RWPE1 (cell line): ENCODE results near the gene RPL3.

Experiments used
- CTCF ChIA-PET: fragments of 350-600 bp; sonication (Branson Sonifier 250); formaldehyde crosslinking; extraction: SDS; loops from one replicate; lab custom pipeline; 2021; lab: Yijun Ruan, JAX
- POLR2A ChIA-PET: fragments of 400-600 bp; formaldehyde crosslinking; extraction: SDS; loops from one replicate; lab custom pipeline; 2020; ENCODE audit warnings: antibody characterized with exemption; ENCODE audit not compliant: low non-redundant PET; lab: Yijun Ruan, JAX
- DNase-seq: peaks from one replicate; pipeline ENCODE4 v3.0.0; 2012; ENCODE audit warnings: low spot score
- H3K27ac ChIP-seq: fragments of 450-650 bp; 2 replicates; pipeline ENCODE4 v1.5.1; 2017
- CTCF ChIP-seq: fragments of 450-650 bp; conservative IDR thresholded peaks from 2 replicates; pipeline ENCODE4 v1.5.1; 2017; ENCODE audit warnings: low read depth, mild to moderate bottlenecking

Gene RPL3

GRCh38 chr22:39273950-39274887 is 45.2 kb downstream of the RPL3 start:
- POLR2A ChIA-PET = no interaction called here
- no peak overlapping the region for H3K27ac ChIP-seq
- CTCF ChIA-PET = no interaction called here
- no peak for TF ChIP-seq CTCF
- no peak for DNase-seq

DNA sequence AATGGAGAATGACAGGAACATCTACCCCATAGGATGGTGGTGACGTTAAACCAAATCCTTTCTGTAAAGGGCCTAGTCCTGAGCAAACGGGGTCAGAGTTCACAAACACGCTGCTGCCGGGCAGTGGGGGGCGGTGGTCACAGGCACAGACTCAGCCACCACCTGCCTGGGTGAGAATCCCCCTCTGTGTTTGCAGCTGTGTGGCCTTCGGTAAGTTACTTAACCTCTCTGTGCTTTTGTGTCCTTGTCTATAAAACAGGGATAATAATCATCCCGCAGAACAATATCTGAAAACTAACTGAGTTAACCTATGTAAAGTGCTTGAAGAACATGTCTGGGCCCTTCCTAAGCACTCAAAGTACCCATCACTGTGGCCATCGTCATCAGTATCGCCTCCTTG is 48.6 kb downstream of the RPL3 start:
- no peak for TF ChIP-seq CTCF
- H3K27ac ChIP-seq = no peak overlapping the region
- ChIA-PET CTCF (interaction anchor here (0.7 kb wide), 1 partner anchor 450 kb away, joined by 3 read pairs; no protein-coding TSS in a partner anchor), POLR2A (no interaction called here)
- no peak for DNase-seq

DNA sequence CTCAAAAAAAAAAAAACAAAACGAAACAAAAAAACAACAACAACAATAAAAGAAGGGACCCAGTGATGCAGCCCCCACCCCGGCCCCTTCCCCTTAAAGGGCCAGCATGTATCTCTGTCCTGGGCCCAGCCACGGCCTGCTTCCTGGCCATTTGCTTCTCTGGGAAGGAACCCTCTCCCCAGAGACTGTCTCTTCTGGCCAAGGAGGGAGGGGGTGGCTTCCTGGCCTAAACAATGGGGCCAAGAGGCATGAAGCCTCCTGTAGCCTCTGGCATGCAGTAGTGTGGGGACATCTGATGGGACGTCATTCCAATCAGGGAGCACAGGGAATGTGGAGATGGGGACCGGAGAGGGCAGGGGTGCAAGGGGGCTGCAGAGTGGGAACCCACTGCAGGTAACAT is 49.1 kb downstream of the RPL3 start:
- TF ChIP-seq CTCF = no peak
- POLR2A ChIA-PET = no interaction called here
- CTCF ChIA-PET = no interaction called here
- no peak for DNase-seq
- H3K27ac ChIP-seq = no peak overlapping the region

GRCh38 chr22:39269095-39269790 is 50.2 kb downstream of the RPL3 start:
- no peak overlapping the region for H3K27ac ChIP-seq
- ChIA-PET POLR2A (no interaction called here), CTCF (interaction anchor here (0.7 kb wide), 1 partner anchor 147 kb away, joined by 3 read pairs; no protein-coding TSS in a partner anchor)
- TF ChIP-seq CTCF = no peak
- DNase-seq = no peak

- no peak for TF ChIP-seq CTCF
- POLR2A ChIA-PET = no interaction called here
- H3K27ac ChIP-seq = no peak overlapping the region
- CTCF ChIA-PET = interaction anchor here (0.7 kb wide), 1 partner anchor 148 kb away, joined by 3 read pairs; no protein-coding TSS in a partner anchor
- DNase-seq = no peak
These were observed 50.8 kb downstream of the RPL3 start for GRCh38 chr22:39268645-39269044.

DNA sequence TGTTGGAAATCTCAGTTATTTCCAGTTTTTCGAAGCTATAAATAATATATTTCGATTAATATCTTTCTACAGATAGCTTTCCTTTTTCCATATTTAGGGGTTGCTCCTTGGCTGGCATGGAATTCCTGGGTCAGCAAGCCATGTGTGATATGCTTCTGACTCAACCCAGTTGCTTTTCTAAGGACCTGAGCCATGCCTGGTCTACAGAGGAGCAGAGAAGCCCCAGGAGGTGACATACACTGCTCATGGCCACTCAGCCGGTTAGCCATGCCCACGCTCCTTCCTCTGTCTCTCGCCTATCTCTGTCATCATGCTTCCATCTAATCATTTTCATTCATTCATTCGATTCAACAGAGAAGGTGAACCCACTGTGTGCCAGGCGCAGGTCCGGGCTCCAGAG is 51.4 kb downstream of the RPL3 start:
- TF ChIP-seq CTCF = no peak
- ChIA-PET CTCF (no interaction called here), POLR2A (no interaction called here)
- no peak for DNase-seq
- H3K27ac ChIP-seq = no peak overlapping the region
